Ovary (tissue), 3 donors: ENCODE results near the gene CDCA4.

Source experiments
- CTCF ChIP-seq, 3 donors: fragments of 450-650 bp in 2 of 3; fragments of 200-600 bp in 1 of 3; IDR thresholded peaks; one replicate each; pipeline versions ENCODE4 v1.5.1 to v1.8.0; 2016 to 2022; ENCODE audit warnings: antibody characterized with exemption in 3 of 3, mild to moderate bottlenecking in 1 of 3
- POLR2A ChIP-seq: fragments of 450-650 bp; IDR thresholded peaks from one replicate; pipeline ENCODE4 v1.6.1; 2017; ENCODE audit warnings: antibody characterized with exemption, mild to moderate bottlenecking, moderate library complexity
- donor health status: DM: no; HTN: no; CAD: no.

- TF ChIP-seq POLR2A (no peak), CTCF (IDR thresholded peaks at IDR 0.05) (no peak)
These were observed 18.7 kb upstream of the CDCA4 start for GRCh38 chr14:105039458-105040205.
